ENCODE results near the gene LPIN3.

- TF ChIP-seq YY1 (IDR thresholded peaks at IDR 0.05; ENCODE audit: low read depth) (no peak), CTCF (IDR thresholded peaks at IDR 0.05) (no peak), SMC3 (IDR thresholded peaks at IDR 0.05; ENCODE audit: low read depth, low read length) (no peak), USF1 (IDR thresholded peaks at IDR 0.05; ENCODE audit: borderline replicate concordance, low read depth) (no peak), ZBTB33 (IDR thresholded peaks at IDR 0.05; ENCODE audit: borderline replicate concordance, low read depth) (no peak), POLR2AphosphoS5 (IDR thresholded peaks at IDR 0.05; ENCODE audit: low read depth, low read length) (no peak)
Observed at GRCh38 chr20:41336711-41337492, 3.7 kb upstream of the LPIN3 start.
